ENCODE results near the gene TMC7. TPM values are rescaled to one million over a fixed set of nuclear protein-coding genes. Genes with fewer than 3 reads are reported as not detected.

TMC7 gene
- total and polyA plus RNA-seq, 9 donors: 0.15 to 1.1 (median 0.35) TPM; not detected in 1

GRCh38 chr16:19098173-19098572 is 114.4 kb downstream of the TMC7 start:
- intact Hi-C loops (cut with DNase I): no loop called here
- no peaks in the 10 kb centered on the region for H3K9me3 ChIP-seq
- DNase-seq: no peak
- H3K27me3 ChIP-seq: no peaks in the 10 kb centered on the region
- H3K36me3 ChIP-seq: no peaks in the 10 kb centered on the region
- H3K4me1 ChIP-seq (ENCODE audit: insufficient read depth): no peaks in the 10 kb centered on the region
- H3K4me3 ChIP-seq: no peak overlapping the region
- 75 to 82% (median 76%) methylated on average over 1 of the region's 1 CpG for WGBS, 3 donors
- TF ChIP-seq CTCF (IDR thresholded peaks at IDR 0.05): no peak
- TF ChIP-seq POLR2A (IDR thresholded peaks at IDR 0.05): no peak
- no peak for TF ChIP-seq EP300 (IDR thresholded peaks at IDR 0.05)
- no peak overlapping the region for H3K27ac ChIP-seq

GRCh38 chr16:19102187-19102872 is 118.6 kb downstream of the TMC7 start:
- Histone ChIP-seq H3K36me3 (no peaks in the 10 kb centered on the region), H3K4me1 (ENCODE audit: insufficient read depth) (no peaks in the 10 kb centered on the region), H3K9me3 (no peaks in the 10 kb centered on the region), H3K4me3 (no peak overlapping the region), H3K27me3 (no peaks in the 10 kb centered on the region), H3K27ac (no peak overlapping the region)
- WGBS, 3 donors: 39 to 48% (median 41%) methylated on average over 16 of the region's 16 CpGs
- no peak for TF ChIP-seq EP300 (IDR thresholded peaks at IDR 0.05)
- TF ChIP-seq CTCF (IDR thresholded peaks at IDR 0.05): no peak
- TF ChIP-seq POLR2A (IDR thresholded peaks at IDR 0.05): no peak
- DNase-seq: no peak
- intact Hi-C loops (cut with DNase I): loop anchor here in 1 of 4 donors (10.0 kb wide), 1 partner anchor 52 kb away; no protein-coding TSS in a partner anchor

GRCh38 chr16:19104607-19105006 is 120.9 kb downstream of the TMC7 start:
- TF ChIP-seq CTCF (IDR thresholded peaks at IDR 0.05) (no peak), POLR2A (IDR thresholded peaks at IDR 0.05) (no peak), EP300 (IDR thresholded peaks at IDR 0.05) (no peak)
- no peaks in the 10 kb centered on the region for H3K36me3 ChIP-seq
- no peaks in the 10 kb centered on the region for H3K4me1 ChIP-seq (ENCODE audit: insufficient read depth)
- intact Hi-C loops (cut with DNase I): loop anchor here in 1 of 4 donors (10.0 kb wide), 1 partner anchor 50 kb away; no protein-coding TSS in a partner anchor
- WGBS, 3 donors: 51 to 63% (median 53%) methylated on average over 5 of the region's 5 CpGs
- no peak overlapping the region for H3K4me3 ChIP-seq
- H3K27ac ChIP-seq: no peak overlapping the region
- no peaks in the 10 kb centered on the region for H3K27me3 ChIP-seq
- no peaks in the 10 kb centered on the region for H3K9me3 ChIP-seq
- DNase-seq: no peak

- intact Hi-C loops (cut with DNase I): loop anchor here in 1 of 4 donors (10.0 kb wide), 1 partner anchor 50 kb away; no protein-coding TSS in a partner anchor
These were observed 121.4 kb downstream of the TMC7 start for GRCh38 chr16:19105131-19105530.

More at GRCh38 chr16:19105131-19105530, 121.4 kb downstream of the TMC7 start:
- H3K4me3 ChIP-seq: no peak overlapping the region
- no peaks in the 10 kb centered on the region for H3K9me3 ChIP-seq
- no peaks in the 10 kb centered on the region for H3K4me1 ChIP-seq (ENCODE audit: insufficient read depth)
- no peaks in the 10 kb centered on the region for H3K36me3 ChIP-seq
- H3K27me3 ChIP-seq: no peaks in the 10 kb centered on the region
- H3K27ac ChIP-seq: no peak overlapping the region
- 67 to 72% (median 70%) methylated on average over 6 of the region's 6 CpGs for WGBS, 3 donors
- DNase-seq: no peak
- TF ChIP-seq EP300 (IDR thresholded peaks at IDR 0.05) (no peak), POLR2A (IDR thresholded peaks at IDR 0.05) (no peak), CTCF (IDR thresholded peaks at IDR 0.05) (no peak)

Measured in ovary (tissue), 9 donors.